K562 (cell line): ENCODE results near the gene GDF11. TPM values are rescaled to one million over a fixed set of nuclear protein-coding genes. Genes with fewer than 3 reads are reported as not detected.

Source experiments
- ARID2 ChIP-seq: fragments of 450-650 bp; IDR thresholded peaks from 2 replicates; pipeline ENCODE4 v1.6.1; 2017; ENCODE audit warnings: antibody characterized with exemption, mild to moderate bottlenecking
- CREBBP ChIP-seq: IDR thresholded peaks from one replicate; pipeline ENCODE4 v1.6.1; 2012; ENCODE audit warnings: low read depth, mild to moderate bottlenecking, control low read depth, inconsistent platforms, low read length
- GATAD2A ChIP-seq: fragments of 450-650 bp; IDR thresholded peaks from 2 replicates; pipeline ENCODE4 v1.6.1; 2017
- NR2F6 ChIP-seq: fragments of 450-650 bp; formaldehyde crosslinking; IDR thresholded peaks from 2 replicates; pipeline ENCODE4 v1.4.0; 2020; ENCODE audit warnings: mild to moderate bottlenecking
- PATZ1 ChIP-seq: fragments of 250-450 bp; sonication (Bioruptor Pico); IDR thresholded peaks from 2 replicates; pipeline ENCODE4 v1.5.0; 2020; ENCODE audit warnings: mild to moderate bottlenecking, borderline replicate concordance
- POLR2AphosphoS2 ChIP-seq: IDR thresholded peaks from 2 replicates; pipeline ENCODE4 v1.6.1; 2012; ENCODE audit warnings: low read length, improper control_type of control experiment
- POLR2G ChIP-seq: fragments of 200-400 bp; formaldehyde crosslinking; IDR thresholded peaks from 2 replicates; pipeline ENCODE4 v1.6.1; 2017; ENCODE audit warnings: low read depth, mild to moderate bottlenecking, antibody characterized with exemption, low read length, moderate library complexity
- RBFOX2 ChIP-seq: fragments of 200-400 bp; formaldehyde crosslinking; IDR thresholded peaks from 2 replicates; pipeline ENCODE4 v1.6.1; 2017; ENCODE audit warnings: low read depth, mild to moderate bottlenecking, low read length, moderate library complexity
- RBM25 ChIP-seq: fragments of 200-400 bp; formaldehyde crosslinking; IDR thresholded peaks from 2 replicates; pipeline ENCODE4 v1.6.1; 2018; ENCODE audit warnings: low read length, low read depth, moderate library complexity; ENCODE audit not compliant: severe bottlenecking
- SETDB1 ChIP-seq: IDR thresholded peaks from one replicate; pipeline ENCODE4 v1.6.1; 2012; ENCODE audit warnings: low read length, control low read depth, inconsistent platforms
- SFPQ ChIP-seq: fragments of 200-400 bp; formaldehyde crosslinking; IDR thresholded peaks from 2 replicates; pipeline ENCODE4 v1.6.1; 2017; ENCODE audit warnings: mild to moderate bottlenecking, low read depth, low read length, moderate library complexity
- SIX5 ChIP-seq, 2 experiments: IDR thresholded peaks; 2 replicates each; pipeline ENCODE4 v1.6.1; 2011; ENCODE audit warnings: low read length in 2 of 2, borderline replicate concordance in 1 of 2, low read depth in 1 of 2, mild to moderate bottlenecking in 1 of 2, moderate library complexity in 1 of 2; ENCODE audit not compliant: insufficient read depth in 1 of 2
- SRSF9 ChIP-seq: fragments of 200-400 bp; formaldehyde crosslinking; IDR thresholded peaks from 2 replicates; pipeline ENCODE4 v1.6.1; 2017; ENCODE audit warnings: low read depth, low read length, borderline replicate concordance
- TOE1 ChIP-seq, 2 experiments: fragments of 450-650 bp in 1 of 2; sonication (generic) in 1 of 2; formaldehyde crosslinking in 1 of 2; IDR thresholded peaks; 2 replicates each; pipeline versions ENCODE4 v1.7.1 to v1.8.0; 2016 to 2022; ENCODE audit warnings: borderline replicate concordance in 2 of 2, mild to moderate bottlenecking in 2 of 2, antibody characterized with exemption in 1 of 2, inconsistent platforms in 1 of 2, low read depth in 1 of 2, missing genetic modification reagents in 1 of 2, moderate library complexity in 1 of 2
- ZBTB7A ChIP-seq: IDR thresholded peaks from 2 replicates; pipeline ENCODE4 v1.6.1; 2011; ENCODE audit warnings: low read depth, mild to moderate bottlenecking, low read length, moderate library complexity, borderline replicate concordance; ENCODE audit not compliant: control insufficient read depth
- ZFP30 ChIP-seq: fragments of 250-450 bp; sonication (Bioruptor Pico); IDR thresholded peaks from 2 replicates; pipeline ENCODE4 v1.8.0; 2022; ENCODE audit warnings: moderate library complexity, mild to moderate bottlenecking, inconsistent platforms, borderline replicate concordance
- ZMIZ1 ChIP-seq, 2 experiments: fragments of 150-350 bp in 1 of 2; IDR thresholded peaks; 2 replicates each; pipeline ENCODE4 v1.6.1; 2012 to 2016; ENCODE audit warnings: low read depth in 2 of 2, low read length in 2 of 2, mild to moderate bottlenecking in 1 of 2, moderate library complexity in 1 of 2
- ZNF184 ChIP-seq: sonication (generic); formaldehyde crosslinking; IDR thresholded peaks from 2 replicates; pipeline ENCODE4 v1.5.0; 2020; ENCODE audit warnings: missing genetic modification reagents
- ZNF551 ChIP-seq: fragments of 250-450 bp; sonication (Bioruptor Pico); IDR thresholded peaks from 2 replicates; pipeline ENCODE4 v1.5.0; 2021; ENCODE audit warnings: mild to moderate bottlenecking, moderate library complexity
- ZNF717 ChIP-seq: fragments of 250-450 bp; sonication (Bioruptor Pico); IDR thresholded peaks from 2 replicates; pipeline ENCODE4 v1.5.0; 2021
- polyA plus RNA-seq, 8 experiments: library from polyadenylated mRNA; depleted of rRNA in 4 of 8; stranded (reverse) in 5 of 8; unstranded in 3 of 8; fragments of >200 nt; fragmentation: Nextera tagmentation in 2 of 8; fragmentation: Illumina TruSeq in 1 of 8; extraction: Ambion mirVana in 2 of 8; extraction: Trizol in 1 of 8; gene quantifications; 2 replicates each; pipeline versions ENCODE4 v1.2.1 to v1.2.3, GENCODE V29; 2011 to 2014; ENCODE audit warnings: inconsistent platforms in 1 of 8, missing spikeins in 1 of 8
- total RNA-seq, 7 experiments: library from RNA; depleted of rRNA in 6 of 7; stranded (reverse); fragments of >200 nt in 6 of 7; fragmentation: Illumina TruSeq in 2 of 7; extraction: Trizol in 2 of 7; gene quantifications; 2 replicates each; pipeline versions ENCODE4 v1.2.1 to v1.2.3, GENCODE V29; 2011 to 2021; ENCODE audit warnings: low replicate concordance in 1 of 7

The GDF11 gene
- total and polyA plus RNA-seq, 9 of the 15 experiments (the other 6 are each of a cell fraction or from before 2014, with no cell fraction given) = 1.4 to 15.7 (median 4.8) TPM

- TF ChIP-seq SETDB1 (no peak), ZNF717 (no peak), SRSF9 (no peak), RBM25 (no peak), RBFOX2 (peak; percentile 56), POLR2AphosphoS2 (no peak), ARID2 (no peak), PATZ1 (no peak), ZNF551 (no peak), POLR2G (no peak), ZNF184 (CRISPR knock-in tag) (no peak), CREBBP (no peak), TOE1 (IDR thresholded peaks at IDR 0.05; ENCODE audit: borderline replicate concordance) (no peak), TOE1 (CRISPR knock-in tag; IDR thresholded peaks at IDR 0.05; ENCODE audit: borderline replicate concordance, low read depth) (no peak), ZFP30 (CRISPR knock-in tag) (no peak), ZMIZ1 (IDR thresholded peaks at IDR 0.05; ENCODE audit: low read depth in 2 of 2, low read length in 2 of 2) (no peak), SIX5 (IDR thresholded peaks at IDR 0.05; ENCODE audit: borderline replicate concordance in 1 of 2, insufficient read depth in 1 of 2, low read depth in 1 of 2, low read length in 2 of 2) (no peak), ZBTB7A (peak; percentile 74; the same call in 1 of the 2 replicates), NR2F6 (CRISPR knock-in tag) (no peak), GATAD2A (no peak), SFPQ (no peak)
Observed at GRCh38 chr12:55728186-55728938, 14.6 kb upstream of the GDF11 start (continued).
